RWPE2 (cell line): ENCODE results near the gene MCRIP1.
A peak's percentile ranks its signal among the peaks of the same experiment; 100 is the strongest.

ENCODE experiments used
- ATAC-seq: fragments of 200-7000 bp; cut with Tn5 transposase; 3 replicates; pipeline ENCODE4 v1.9.1; 2021; ENCODE audit warnings: low read depth
- DNase-seq: peaks from one replicate; pipeline ENCODE4 v3.0.0-alpha.2; 2020; ENCODE audit warnings: low spot score
- H3K27ac ChIP-seq: fragments of 450-650 bp; 2 replicates; pipeline ENCODE4 v1.5.1; 2017; ENCODE audit warnings: mild to moderate bottlenecking; ENCODE audit not compliant: poor library complexity, severe bottlenecking
- H3K27me3 ChIP-seq: fragments of 250-450 bp; sonication (Bioruptor Pico); 2 replicates; pipeline ENCODE4 v1.5.1; 2021; ENCODE audit warnings: mild to moderate bottlenecking, moderate library complexity; ENCODE audit not compliant: insufficient read depth, poor library complexity, severe bottlenecking
- H3K36me3 ChIP-seq: fragments of 250-450 bp; sonication (Bioruptor Pico); 2 replicates; pipeline ENCODE4 v1.5.1; 2020; ENCODE audit warnings: low read depth, mild to moderate bottlenecking, moderate library complexity
- H3K4me1 ChIP-seq: fragments of 250-450 bp; sonication (Bioruptor Pico); 2 replicates; pipeline ENCODE4 v1.5.1; 2021; ENCODE audit warnings: mild to moderate bottlenecking, moderate library complexity; ENCODE audit not compliant: insufficient read depth, poor library complexity, severe bottlenecking
- H3K4me3 ChIP-seq: fragments of 250-450 bp; sonication (Bioruptor Pico); 2 replicates; pipeline ENCODE4 v1.5.1; 2021; ENCODE audit warnings: mild to moderate bottlenecking, moderate library complexity; ENCODE audit not compliant: severe bottlenecking
- H3K9me3 ChIP-seq: fragments of 250-450 bp; sonication (Bioruptor Pico); 2 replicates; pipeline ENCODE4 v1.5.1; 2021; ENCODE audit warnings: mild to moderate bottlenecking, moderate library complexity; ENCODE audit not compliant: severe bottlenecking
- CTCF ChIP-seq: fragments of 450-650 bp; IDR thresholded peaks from one replicate; pipeline ENCODE4 v1.5.1; 2017; ENCODE audit warnings: mild to moderate bottlenecking, moderate library complexity; ENCODE audit not compliant: poor library complexity, severe bottlenecking

The MCRIP1 gene

GRCh38 chr17:81854974-81855774, 22.1 kb upstream of the MCRIP1 start:
- Histone ChIP-seq H3K36me3 (peaks cover 97% of the 10 kb centered on the region), H3K9me3 (no peaks in the 10 kb centered on the region), H3K4me1 (peaks cover 8% of the 10 kb centered on the region), H3K27ac (no peak overlapping the region), H3K27me3 (no peaks in the 10 kb centered on the region), H3K4me3 (no peak overlapping the region)
- TF ChIP-seq CTCF: peak; percentile 2
- ATAC-seq (0 out of 3 replicates have a peak, but pooled peaks have one; percentile 13), DNase-seq (no peak)

GRCh38 chr17:81852237-81852636, 19.1 kb upstream of the MCRIP1 start:
- H3K4me3 ChIP-seq: no peak overlapping the region
- ATAC-seq (no peak), DNase-seq (no peak)
- no peaks in the 10 kb centered on the region for H3K27me3 ChIP-seq
- no peaks in the 10 kb centered on the region for H3K9me3 ChIP-seq
- peaks cover 100% of the 10 kb centered on the region for H3K36me3 ChIP-seq
- no peaks in the 10 kb centered on the region for H3K4me1 ChIP-seq
- H3K27ac ChIP-seq: no peak overlapping the region
- TF ChIP-seq CTCF: no peak

- Histone ChIP-seq H3K4me3 (no peak overlapping the region), H3K36me3 (peaks cover 100% of the 10 kb centered on the region), H3K27ac (no peak overlapping the region), H3K4me1 (no peaks in the 10 kb centered on the region), H3K27me3 (no peaks in the 10 kb centered on the region), H3K9me3 (no peaks in the 10 kb centered on the region)
- DNase-seq (no peak), ATAC-seq (no peak)
- TF ChIP-seq CTCF: no peak
Measured at GRCh38 chr17:81851423-81851822, 18.3 kb upstream of the MCRIP1 start.

GRCh38 chr17:81849457-81849856, 16.4 kb upstream of the MCRIP1 start:
- TF ChIP-seq CTCF: no peak

More at GRCh38 chr17:81849457-81849856, 16.4 kb upstream of the MCRIP1 start:
- no peak for DNase-seq
- no peaks in the 10 kb centered on the region for H3K4me1 ChIP-seq
- no peaks in the 10 kb centered on the region for H3K9me3 ChIP-seq
- H3K27me3 ChIP-seq: no peaks in the 10 kb centered on the region
- no peak for ATAC-seq
- no peak overlapping the region for H3K4me3 ChIP-seq
- no peak overlapping the region for H3K27ac ChIP-seq
- H3K36me3 ChIP-seq: peaks cover 100% of the 10 kb centered on the region
